SK-N-SH (cell line): ENCODE measurements around the gene AGO3. TPM values are rescaled to one million over a fixed set of nuclear protein-coding genes. Genes with fewer than 3 reads are reported as not detected.
A peak's percentile ranks its signal among the peaks of the same experiment; 100 is the strongest.

Source experiments
- CTCF ChIA-PET: fragments of 300-600, 350-600 bp; formaldehyde crosslinking; extraction: SDS; loops from one replicate; lab custom pipeline; 2021; lab: Yijun Ruan, JAX
- POLR2A ChIA-PET: fragments of 350-600 bp; sonication (Branson Sonifier 250); formaldehyde crosslinking; extraction: SDS; loops from one replicate; lab custom pipeline; 2020; ENCODE audit warnings: antibody characterized with exemption, inconsistent platforms; lab: Yijun Ruan, JAX
- DNase-seq: peaks from one replicate; pipeline ENCODE4 v3.0.0; 2012
- H2AFZ ChIP-seq: fragments of 200-600 bp; sonication (generic); 2 replicates; pipeline ENCODE4 v1.8.1; 2016; ENCODE audit warnings: antibody characterized with exemption, mild to moderate bottlenecking, low read depth
- H3F3A ChIP-seq: fragments of 200-600 bp; sonication (generic); replicated peaks from 2 replicates; pipeline ENCODE3; 2016; ENCODE audit warnings: antibody characterized with exemption, mild to moderate bottlenecking; ENCODE audit not compliant: insufficient read depth
- H3K27ac ChIP-seq, 2 experiments: fragments of 200-500 bp in 1 of 2; fragments of 200-600 bp in 1 of 2; sonication (Bioruptor generic) in 1 of 2; sonication (generic), shearing (Covaris generic) in 1 of 2; 2 replicates each; pipeline versions ENCODE4 v1.5.1 to v1.6.1; 2014 to 2016; ENCODE audit warnings: low read depth in 2 of 2, inconsistent platforms in 1 of 2, low read length in 1 of 2, mild to moderate bottlenecking in 1 of 2, mixed read lengths in 1 of 2
- H3K27me3 ChIP-seq: fragments of 200-600 bp; sonication (generic), shearing (Covaris generic); 2 replicates; pipeline ENCODE4 v1.6.1; 2016; ENCODE audit warnings: mixed run types; ENCODE audit not compliant: insufficient read depth
- H3K36me3 ChIP-seq, 2 experiments: fragments of 200-500 bp in 1 of 2; fragments of 200-600 bp in 1 of 2; sonication (Bioruptor generic) in 1 of 2; sonication (generic) in 1 of 2; replicated peaks in 1 of 2; 2 replicates each; pipeline versions ENCODE3 to v1.5.1; 2014 to 2016; ENCODE audit warnings: low read length in 1 of 2, mild to moderate bottlenecking in 1 of 2; ENCODE audit not compliant: insufficient read depth in 2 of 2, control insufficient read depth in 1 of 2
- H3K4me1 ChIP-seq, 2 experiments: fragments of 200-500 bp in 1 of 2; fragments of 200-600 bp in 1 of 2; sonication (Bioruptor generic) in 1 of 2; sonication (generic), shearing (Covaris generic) in 1 of 2; 2 replicates each; pipeline versions ENCODE4 v1.5.1 to v1.6.1; 2014 to 2016; ENCODE audit warnings: low read depth in 1 of 2, low read length in 1 of 2, mixed run types in 1 of 2; ENCODE audit not compliant: insufficient read depth in 2 of 2, control insufficient read depth in 1 of 2
- H3K4me2 ChIP-seq: fragments of 200-600 bp; sonication (generic), shearing (Covaris generic); 2 replicates; pipeline ENCODE4 v1.6.1; 2017; ENCODE audit warnings: mixed run types
- H3K4me3 ChIP-seq, 2 experiments: fragments of 200-500 bp in 1 of 2; fragments of 200-600 bp in 1 of 2; sonication (Bioruptor generic) in 1 of 2; sonication (generic), shearing (Covaris generic) in 1 of 2; 2 replicates each; pipeline versions ENCODE4 v1.5.1 to v1.8.1; 2014 to 2016; ENCODE audit warnings: low read depth in 2 of 2, inconsistent platforms in 1 of 2, low read length in 1 of 2, mild to moderate bottlenecking in 1 of 2, mixed read lengths in 1 of 2, moderate library complexity in 1 of 2
- H3K79me2 ChIP-seq: fragments of 200-600 bp; sonication (generic); 2 replicates; pipeline ENCODE4 v1.8.1; 2017; ENCODE audit warnings: mild to moderate bottlenecking; ENCODE audit not compliant: insufficient read depth
- H3K9ac ChIP-seq: fragments of 200-600 bp; sonication (generic); 2 replicates; pipeline ENCODE4 v1.6.1; 2017; ENCODE audit warnings: mixed run types
- H3K9me2 ChIP-seq: fragments of 200-600 bp; sonication (generic); 2 replicates; pipeline ENCODE4 v1.6.1; 2017; ENCODE audit warnings: mixed run types
- H3K9me3 ChIP-seq: fragments of 200-600 bp; sonication (generic); 2 replicates; pipeline ENCODE4 v1.6.1; 2017; ENCODE audit warnings: mixed run types, mild to moderate bottlenecking, moderate library complexity
- H4K20me1 ChIP-seq: fragments of 200-600 bp; sonication (generic); 2 replicates; pipeline ENCODE4 v1.6.1; 2017; ENCODE audit warnings: mild to moderate bottlenecking, mixed run types; ENCODE audit not compliant: insufficient read depth
- CHD2 ChIP-seq: fragments of 150-350 bp; IDR thresholded peaks from 2 replicates; pipeline ENCODE4 v1.6.1; 2018; ENCODE audit warnings: low read length; ENCODE audit not compliant: partially characterized antibody
- CTCF ChIP-seq: fragments of 200-600 bp; sonication (generic); IDR thresholded peaks from 2 replicates; pipeline ENCODE4 v1.6.1; 2017; ENCODE audit warnings: antibody characterized with exemption, mild to moderate bottlenecking, moderate library complexity
- EZH2phosphoT487 ChIP-seq: fragments of 200-600 bp; sonication (generic); IDR thresholded peaks from 2 replicates; pipeline ENCODE4 v1.6.1; 2017; ENCODE audit warnings: low read depth, mixed run types, mild to moderate bottlenecking, antibody characterized with exemption, moderate library complexity, borderline replicate concordance
- FOSL2 ChIP-seq: IDR thresholded peaks from 2 replicates; pipeline ENCODE4 v1.4.0; 2012; ENCODE audit warnings: low read depth, mild to moderate bottlenecking, moderate library complexity, borderline replicate concordance
- FOXJ3 ChIP-seq: sonication (generic); formaldehyde crosslinking; IDR thresholded peaks from 2 replicates; pipeline ENCODE4 v1.5.1; 2020; ENCODE audit warnings: mild to moderate bottlenecking, missing genetic modification reagents
- GABPA ChIP-seq: IDR thresholded peaks from 2 replicates; pipeline ENCODE4 v1.4.0; 2012; ENCODE audit warnings: low read depth, mild to moderate bottlenecking
- IRF3 ChIP-seq: fragments of 150-350 bp; IDR thresholded peaks from 2 replicates; pipeline ENCODE4 v1.6.1; 2016; ENCODE audit warnings: mild to moderate bottlenecking, low read depth, low read length
- MXI1 ChIP-seq: IDR thresholded peaks from 2 replicates; pipeline ENCODE4 v1.6.1; 2012; ENCODE audit warnings: mild to moderate bottlenecking, low read depth, low read length, improper control_type of control experiment
- NRF1 ChIP-seq: IDR thresholded peaks from 2 replicates; pipeline ENCODE4 v1.6.1; 2012; ENCODE audit warnings: low read depth, mild to moderate bottlenecking, low read length
- RXRA ChIP-seq: IDR thresholded peaks from 2 replicates; pipeline ENCODE4 v1.4.0; 2012; ENCODE audit warnings: low read depth, mild to moderate bottlenecking, borderline replicate concordance
- SIN3A ChIP-seq: IDR thresholded peaks from 2 replicates; pipeline ENCODE4 v1.6.1; 2012; ENCODE audit warnings: low read depth, mild to moderate bottlenecking, low read length, moderate library complexity, borderline replicate concordance
- TCF12 ChIP-seq: IDR thresholded peaks from 2 replicates; pipeline ENCODE4 v1.4.0; 2012
- USF2 ChIP-seq: fragments of 150-350 bp; IDR thresholded peaks from 2 replicates; pipeline ENCODE4 v1.6.1; 2017; ENCODE audit warnings: antibody characterized with exemption, low read length, low read depth, borderline replicate concordance
- WGBS: methylation state at CpG from one replicate; pipeline ENCODE4 v1.1.6; 2017; ENCODE audit warnings: low lambda C conversion rate; 5-methylcytosine and 5-hydroxymethylcytosine counted together
- polyA plus RNA-seq, 3 experiments: library from polyadenylated mRNA; depleted of rRNA; stranded (reverse); fragments of >200 nt; gene quantifications; 2 replicates each; pipeline ENCODE4 v1.2.3, GENCODE V29; 2012
- TF ChIP-seq, protein P1 (sequence below): IDR thresholded peaks from 2 replicates; pipeline ENCODE4 v1.4.0; 2012; ENCODE audit warnings: low read depth, borderline replicate concordance

Gene AGO3
- polyA plus RNA-seq, 1 of the 3 experiments (the other 2 are of a cell fraction) = 6.7 TPM

GRCh38 chr1:36089393-36090121, 158.7 kb downstream of the AGO3 start:
- H3K27me3 ChIP-seq = no peaks in the 10 kb centered on the region
- H3K4me1 ChIP-seq = peaks cover 3 to 52% of the 10 kb centered on the region in 2 experiments; a peak in 3 of 4 replicates
- no peaks in the 10 kb centered on the region for H3K9me2 ChIP-seq
- no peaks in the 10 kb centered on the region for H3K9me3 ChIP-seq
- H3K79me2 ChIP-seq = peaks cover 40% of the 10 kb centered on the region
- peak overlapping the region; percentile 45 to 91; a peak in 3 of 4 replicates for H3K27ac ChIP-seq
- DNase-seq = peak; percentile 55
- peak overlapping the region; percentile 89; the same call in 1 of the 2 replicates for H2AFZ ChIP-seq
- peak overlapping the region; percentile 95 to 97 for H3K4me3 ChIP-seq
- peaks cover 12% of the 10 kb centered on the region for H3F3A ChIP-seq
- H3K9ac ChIP-seq = peak overlapping the region; percentile 84
- CTCF ChIA-PET = interaction anchor here (0.7 to 32.6 kb wide), 3 partner anchors 10 to 46 kb away, joined by 3 to 700 read pairs (median 4); no protein-coding TSS in a partner anchor
- no peaks in the 10 kb centered on the region for H4K20me1 ChIP-seq
- WGBS = 9% methylated on average over 32 of the region's 32 CpGs
- peaks cover 17 to 34% of the 10 kb centered on the region in 2 experiments for H3K36me3 ChIP-seq
- TF ChIP-seq, protein P1, sequence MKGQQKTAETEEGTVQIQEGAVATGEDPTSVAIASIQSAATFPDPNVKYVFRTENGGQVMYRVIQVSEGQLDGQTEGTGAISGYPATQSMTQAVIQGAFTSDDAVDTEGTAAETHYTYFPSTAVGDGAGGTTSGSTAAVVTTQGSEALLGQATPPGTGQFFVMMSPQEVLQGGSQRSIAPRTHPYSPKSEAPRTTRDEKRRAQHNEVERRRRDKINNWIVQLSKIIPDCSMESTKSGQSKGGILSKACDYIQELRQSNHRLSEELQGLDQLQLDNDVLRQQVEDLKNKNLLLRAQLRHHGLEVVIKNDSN = no peak
- TF ChIP-seq GABPA (no peak), FOSL2 (no peak)
- H3K4me2 ChIP-seq = peak overlapping the region; percentile 99
- POLR2A ChIA-PET = no interaction called here

DNA sequence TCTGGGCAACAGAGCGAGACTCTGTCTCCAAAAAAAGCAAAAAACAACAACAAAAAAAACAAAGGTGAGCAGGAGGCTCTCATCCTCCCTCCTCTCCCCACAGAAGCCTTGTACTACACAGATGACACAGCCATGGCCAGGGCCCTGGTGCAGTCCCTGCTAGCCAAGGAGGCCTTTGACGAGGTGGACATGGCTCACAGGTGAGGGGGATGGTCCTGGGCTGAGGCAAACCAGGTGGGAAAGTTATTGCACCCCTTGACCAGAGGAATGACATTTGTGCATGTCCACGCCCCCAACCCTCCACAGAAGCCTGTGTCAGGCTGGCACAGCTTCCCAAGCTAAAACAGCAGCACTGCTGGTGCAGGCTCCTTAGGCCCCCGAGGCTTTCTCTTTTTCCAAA, 160.2 kb downstream of the AGO3 start:
- no peak overlapping the region for H3K9ac ChIP-seq
- peaks cover 23% of the 10 kb centered on the region for H3F3A ChIP-seq
- ChIA-PET CTCF (interaction anchor here (0.7 to 32.6 kb wide), 3 partner anchors 9 to 208 kb away, joined by 3 to 700 read pairs (median 4); partner anchors contain the start of gene AGO1), POLR2A (no interaction called here)
- H4K20me1 ChIP-seq = no peaks in the 10 kb centered on the region
- no peak overlapping the region for H3K27ac ChIP-seq
- H3K9me3 ChIP-seq = no peaks in the 10 kb centered on the region
- H3K9me2 ChIP-seq = no peaks in the 10 kb centered on the region
- TF ChIP-seq SIN3A = no peak
- no peak for TF ChIP-seq CTCF
- no peak for TF ChIP-seq NRF1
- no peak for TF ChIP-seq MXI1
- no peak for TF ChIP-seq FOXJ3 (CRISPR knock-in tag)
- TF ChIP-seq TCF12 = no peak
- TF ChIP-seq GABPA = no peak
- no peak for TF ChIP-seq RXRA
- no peak for TF ChIP-seq CHD2
- TF ChIP-seq USF2 = no peak
- no peak for TF ChIP-seq IRF3
- no peak for TF ChIP-seq EZH2phosphoT487
- DNase-seq = no peak
- H3K27me3 ChIP-seq = no peaks in the 10 kb centered on the region
- H3K4me1 ChIP-seq = peaks cover 3 to 63% of the 10 kb centered on the region in 2 experiments; a peak in 3 of 4 replicates
- H3K36me3 ChIP-seq = peaks cover 17 to 46% of the 10 kb centered on the region in 2 experiments
- no peak overlapping the region for H3K4me3 ChIP-seq
- no peak overlapping the region for H2AFZ ChIP-seq
- H3K79me2 ChIP-seq = peaks cover 40% of the 10 kb centered on the region
- WGBS = 96% methylated on average over 3 of the region's 4 CpGs
- H3K4me2 ChIP-seq = no peak overlapping the region
